ENCODE results near the gene MBNL2.

DNA sequence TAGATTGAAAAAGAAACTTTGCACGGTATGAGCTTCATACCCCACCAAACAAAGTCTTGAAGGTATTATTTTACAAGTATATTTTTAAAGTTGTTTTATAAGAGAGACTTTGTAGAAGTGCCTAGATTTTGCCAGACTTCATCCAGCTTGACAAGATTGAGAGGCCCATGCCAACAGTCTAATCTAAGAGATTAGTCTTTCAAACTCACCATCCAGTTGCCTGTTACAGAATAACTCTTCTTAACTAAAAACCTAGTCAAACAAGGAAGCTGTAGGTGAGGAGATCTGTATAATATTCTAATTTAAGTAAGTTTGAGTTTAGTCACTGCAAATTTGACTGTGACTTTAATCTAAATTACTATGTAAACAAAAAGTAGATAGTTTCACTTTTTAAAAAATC is 169.9 kb downstream of the MBNL2 start:
- TF ChIP-seq CTCF (IDR thresholded peaks at IDR 0.05) (no peak), POLR2A (IDR thresholded peaks at IDR 0.05) (no peak)
